ENCODE results near the gene OOSP2.
"Not testable (repeated sequence)": the region's sequence is repeated elsewhere in the genome, so short reads cannot be mapped to it uniquely, and the experiment has no call there.

The OOSP2 gene

GRCh38 chr11:60040109-60040508, at the start of gene OOSP2:
TSS of gene OOSP2 (plus strand) at chr11:60040409. CDS start at chr11:60040460, 51 bp downstream.
- DNase-seq = no peak

DNA sequence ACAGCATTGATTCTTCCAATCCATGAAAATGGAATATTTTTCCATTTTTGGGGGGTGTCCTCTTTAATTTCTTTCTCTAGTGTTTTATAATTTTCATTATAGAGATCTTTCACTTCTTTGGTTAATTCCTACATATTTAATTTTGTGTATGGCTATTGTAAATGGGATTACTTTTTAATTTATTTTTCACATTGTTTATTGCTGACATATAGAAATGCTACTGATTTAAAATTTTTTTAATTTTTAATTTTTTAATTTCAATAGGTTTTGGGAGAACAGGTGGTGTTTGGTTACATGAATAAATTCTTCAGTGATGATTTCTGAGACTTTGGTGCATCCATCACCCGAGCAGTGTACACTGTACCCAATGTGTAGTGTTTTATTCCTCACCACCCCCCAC, 49.8 kb upstream of the OOSP2 start:
- DNase-seq = no peak

GRCh38 chr11:59992425-59992824, 47.8 kb upstream of the OOSP2 start:
- no peak for DNase-seq

DNA sequence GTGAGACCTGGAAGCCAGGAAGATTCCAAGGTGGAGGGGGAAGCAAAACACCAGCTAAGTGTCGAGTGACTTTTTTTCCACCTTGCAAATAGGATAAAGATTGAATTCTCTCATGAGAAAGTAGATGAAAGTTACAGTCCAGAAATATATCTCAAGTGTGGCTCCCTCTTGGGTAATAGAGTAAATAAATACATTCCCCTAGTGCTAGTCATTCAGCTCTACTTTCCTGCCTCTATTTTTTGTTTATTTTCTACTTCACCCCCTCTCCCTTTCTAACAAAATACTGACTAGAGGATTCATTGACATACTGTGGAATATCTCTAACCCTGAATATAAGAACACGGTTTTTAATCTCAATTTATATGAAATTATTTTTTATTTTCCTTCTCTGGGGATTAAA, 42.4 kb upstream of the OOSP2 start:
- DNase-seq = no peak

DNA sequence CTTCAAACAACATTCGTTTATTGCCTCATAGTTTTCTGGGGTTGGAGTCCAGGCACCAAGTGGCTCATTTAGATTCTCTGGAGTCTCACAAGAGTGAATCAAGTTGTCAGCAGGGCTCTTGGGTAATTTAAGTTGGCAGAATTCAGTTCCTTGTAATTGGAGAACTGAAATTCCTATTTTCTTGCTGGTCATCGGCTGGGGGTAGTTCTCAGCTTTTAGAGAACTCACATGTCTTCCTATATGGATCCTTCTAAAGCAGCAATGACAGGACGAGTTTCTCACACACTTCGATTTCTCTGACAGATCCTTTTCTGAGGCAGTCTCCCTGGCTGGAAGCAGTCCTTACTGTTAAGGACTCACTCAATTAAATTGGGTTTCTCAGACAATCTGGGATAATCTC, 40.5 kb upstream of the OOSP2 start:
- no peak for DNase-seq

- no peak for DNase-seq
Observed at GRCh38 chr11:60003729-60004128, 36.5 kb upstream of the OOSP2 start.

DNA sequence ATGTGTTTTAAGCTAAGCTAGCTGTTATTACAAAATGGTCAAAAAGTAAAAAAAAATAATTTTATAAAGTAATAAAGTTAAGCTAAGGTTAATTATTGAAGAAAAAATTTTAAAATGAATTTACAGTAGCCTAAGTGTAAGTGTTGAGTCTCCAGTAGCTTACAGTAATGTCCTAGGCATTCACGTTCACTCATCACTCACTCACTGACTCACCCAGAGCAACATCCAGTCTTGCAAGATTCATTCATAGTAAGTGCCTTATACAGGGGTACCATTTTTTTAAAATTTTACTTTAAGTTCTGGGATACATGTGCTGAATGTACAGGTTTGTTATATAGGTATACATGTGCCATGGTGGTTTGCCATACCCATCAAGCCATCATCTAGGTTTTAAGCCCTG, 34.8 kb upstream of the OOSP2 start:
- DNase-seq = no peak

DNA sequence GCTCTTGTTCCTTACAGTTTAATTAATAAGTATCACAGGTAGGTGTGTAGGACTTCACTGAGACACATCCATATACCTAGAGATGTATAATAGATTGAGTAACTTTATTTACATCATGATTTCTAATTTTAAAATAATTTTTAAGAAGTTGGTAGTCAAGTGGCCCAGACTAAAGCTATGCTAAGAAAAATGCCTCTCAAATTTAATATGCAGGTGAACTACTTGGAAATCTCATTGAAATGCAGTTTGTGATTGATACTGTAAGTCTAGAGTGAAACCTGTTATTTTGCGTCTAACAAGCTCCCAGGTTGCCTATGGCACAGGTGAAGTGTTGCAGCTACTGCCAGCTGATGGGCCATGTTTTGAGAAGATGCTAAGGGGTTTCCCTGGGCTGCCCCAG, 23.3 kb upstream of the OOSP2 start, which contains the start of gene OOSP4B:
Gene OOSP4B (plus strand): TSS at position 301 of the 400 bp plus-strand sequence.
- no peak for DNase-seq

- no peak for DNase-seq
Observed at GRCh38 chr11:60018058-60018457, 22.2 kb upstream of the OOSP2 start.

DNA sequence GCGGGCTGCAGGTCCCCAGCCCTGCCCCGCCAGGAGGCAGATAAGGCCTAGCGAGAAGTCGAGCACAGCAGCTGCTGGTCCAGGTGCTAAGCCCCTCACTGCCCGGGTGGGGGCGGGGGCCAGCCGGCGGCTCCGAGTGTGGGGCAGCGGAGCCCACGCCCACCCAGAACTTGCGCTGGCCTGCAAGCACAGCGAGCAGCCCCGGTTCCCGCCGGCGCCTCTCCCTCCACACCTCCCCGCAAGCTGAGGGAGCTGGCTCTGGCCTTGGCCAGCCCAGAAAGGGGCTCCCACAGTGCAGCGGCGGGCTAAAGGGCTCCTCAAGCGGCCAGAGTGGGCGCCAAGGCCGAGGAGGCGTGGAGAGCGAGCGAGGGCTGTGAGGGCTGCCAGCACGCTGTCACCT, 19.8 kb upstream of the OOSP2 start:
- DNase-seq = not testable (repeated sequence)

- no peak for DNase-seq
Observed at GRCh38 chr11:60029015-60029632, 11.1 kb upstream of the OOSP2 start.

GRCh38 chr11:60050422-60050821, 10.2 kb downstream of the OOSP2 start:
- DNase-seq = not testable (repeated sequence)

DNA sequence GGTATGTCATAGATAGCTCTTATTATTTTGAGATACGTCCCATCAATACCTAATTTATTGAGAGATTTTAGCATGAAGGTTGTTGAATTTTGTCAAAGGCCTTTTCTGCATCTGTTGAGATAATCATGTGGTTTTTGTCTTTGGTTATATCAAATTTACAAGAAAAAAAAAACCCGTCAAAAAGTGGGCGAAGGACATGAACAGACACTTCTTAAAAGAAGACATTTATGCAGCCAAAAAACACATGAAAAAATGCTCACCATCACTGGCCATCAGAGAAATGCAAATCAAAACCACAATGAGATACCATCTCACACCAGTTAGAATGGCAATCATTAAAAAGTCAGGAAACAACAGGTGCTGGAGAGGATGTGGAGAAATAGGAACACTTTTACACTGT, 10.6 kb downstream of the OOSP2 start:
- DNase-seq = not testable (repeated sequence)

GRCh38 chr11:60056349-60056969, 16.2 kb downstream of the OOSP2 start, which contains the start of gene MS4A3:
TSS of gene MS4A3 (plus strand) at chr11:60056665. CDS start at chr11:60061161, 4,496 bp downstream.
- no peak for DNase-seq

DNA sequence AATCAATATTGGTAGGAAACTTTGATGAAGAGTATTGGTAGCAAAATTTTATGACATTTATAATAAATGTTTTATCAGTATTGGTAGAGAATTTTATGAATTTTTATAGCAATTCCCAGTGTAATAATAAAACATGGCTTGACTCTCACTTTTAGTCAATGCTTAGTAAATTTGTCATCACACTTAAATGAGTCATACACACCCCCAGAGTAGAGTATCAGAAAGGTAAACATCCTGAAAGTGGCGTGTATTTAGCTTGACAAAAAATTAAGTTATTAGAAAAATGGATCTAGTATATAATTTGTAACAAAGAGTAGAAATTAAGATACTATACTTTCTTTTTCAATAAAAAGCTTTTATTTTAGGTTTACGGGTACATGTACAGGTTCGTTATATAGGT, 18.8 kb downstream of the OOSP2 start:
- DNase-seq = no peak

DNA sequence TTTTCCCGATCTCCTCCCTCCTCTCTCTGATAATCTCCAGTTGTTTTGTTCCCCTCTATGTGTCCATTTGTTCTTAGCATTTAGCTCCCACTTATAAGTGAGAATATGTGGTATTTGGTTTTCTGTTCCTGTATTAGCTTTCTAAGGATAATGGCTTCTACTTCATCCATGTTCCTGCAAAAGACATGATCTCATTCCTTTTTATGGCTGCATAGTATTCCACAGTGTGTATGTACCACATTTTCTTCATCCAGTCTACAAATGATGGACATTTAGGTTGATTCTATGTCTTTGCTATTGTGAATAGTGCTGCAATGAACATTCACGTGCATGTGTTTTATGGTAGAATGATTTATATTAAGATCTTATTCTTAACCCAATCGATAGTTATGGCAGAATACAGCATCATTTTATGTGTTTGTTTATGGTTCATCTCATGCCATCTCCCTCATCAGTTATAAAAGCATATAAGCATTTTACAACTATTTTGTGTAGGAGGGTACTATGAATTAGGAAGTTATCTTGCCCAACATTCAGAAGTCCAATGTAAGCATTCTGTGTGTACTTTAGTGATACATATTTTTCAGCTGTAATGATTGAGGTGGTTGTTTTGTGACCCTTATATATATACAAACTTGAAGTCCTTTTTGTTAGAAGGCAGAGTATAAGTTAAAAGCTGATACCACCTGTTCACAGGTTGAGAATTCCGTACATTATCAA, 19.5 kb downstream of the OOSP2 start:
- no peak for DNase-seq

DNA sequence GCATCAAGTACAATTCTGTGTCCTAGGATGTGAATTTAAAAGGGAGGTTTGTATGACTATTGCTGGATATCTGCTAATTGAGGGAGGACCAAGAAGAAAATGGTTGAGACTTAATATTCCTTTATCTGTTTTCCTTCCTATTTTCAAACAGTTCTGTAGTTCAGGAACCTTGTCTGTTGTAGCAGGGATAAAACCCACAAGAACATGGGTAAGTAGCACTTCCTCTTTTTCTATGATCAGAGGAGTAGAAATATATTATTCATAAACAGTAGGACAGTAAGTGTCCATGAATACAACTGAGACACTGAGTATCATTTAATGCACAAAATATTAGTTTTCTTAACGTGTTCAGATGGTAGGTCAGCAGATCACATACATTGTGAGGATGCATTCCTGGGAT, 23.9 kb downstream of the OOSP2 start:
- no peak for DNase-seq

DNA sequence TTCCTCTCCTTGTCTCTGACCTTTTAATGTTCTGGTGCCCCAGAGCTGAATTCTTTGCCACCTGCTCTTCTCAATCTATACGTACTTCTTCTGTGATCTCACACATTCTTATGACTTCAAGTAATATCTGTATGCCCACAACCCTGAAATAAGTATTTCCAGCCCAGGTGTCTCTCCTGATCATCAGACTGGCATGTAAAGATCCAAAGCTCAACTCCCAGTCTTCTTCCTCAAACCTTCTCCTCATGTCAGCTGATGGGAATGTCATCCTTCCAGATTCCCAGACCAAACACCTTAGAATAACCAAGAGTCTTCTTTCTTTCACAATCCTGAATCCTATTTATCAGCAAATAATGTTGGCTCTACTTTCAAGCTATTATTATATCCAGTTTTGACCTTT, 25.6 kb downstream of the OOSP2 start:
- DNase-seq = no peak

DNA sequence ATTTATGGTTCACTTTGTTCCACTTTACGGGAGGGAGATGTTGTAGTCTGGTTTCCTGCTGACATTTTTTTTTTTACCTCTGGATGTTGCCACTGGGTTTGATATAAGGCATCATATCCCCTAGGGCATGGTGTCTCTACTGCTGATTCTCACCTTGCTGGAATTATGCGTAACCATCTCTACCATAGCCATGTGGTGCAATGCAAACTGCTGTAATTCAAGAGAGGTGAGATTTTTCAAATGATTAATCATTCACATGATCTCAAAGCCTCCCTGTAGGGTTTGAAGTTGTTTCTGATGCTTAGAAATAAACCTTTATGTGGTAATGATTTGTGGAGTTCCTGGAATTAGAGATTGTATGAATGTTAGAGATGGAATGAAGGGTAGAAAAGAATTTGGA, 29.2 kb downstream of the OOSP2 start:
- no peak for DNase-seq

DNA sequence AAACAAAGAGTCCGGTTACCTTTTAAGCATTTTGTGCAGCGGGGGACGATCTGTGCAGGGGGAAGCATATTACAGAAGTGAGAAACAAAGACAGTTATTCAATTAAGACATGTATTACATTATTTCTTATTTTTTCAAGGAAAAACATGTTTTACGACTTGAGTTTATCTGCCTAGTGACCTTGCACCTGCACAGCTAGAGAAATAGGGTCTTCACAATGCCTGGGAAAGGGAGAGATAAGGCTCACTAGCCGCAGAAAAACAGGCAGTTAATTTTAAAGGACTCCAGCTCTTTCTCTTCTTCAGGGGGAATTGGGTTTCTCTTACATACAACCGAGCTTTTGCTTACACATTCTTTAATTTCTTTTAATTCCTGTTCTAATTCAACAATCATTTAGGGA, 31.4 kb downstream of the OOSP2 start:
- DNase-seq = not testable (repeated sequence)

- no peak for DNase-seq
Observed at GRCh38 chr11:60077216-60077817, 37.1 kb downstream of the OOSP2 start.

GRCh38 chr11:60077981-60078380, 37.8 kb downstream of the OOSP2 start:
- no peak for DNase-seq

DNA sequence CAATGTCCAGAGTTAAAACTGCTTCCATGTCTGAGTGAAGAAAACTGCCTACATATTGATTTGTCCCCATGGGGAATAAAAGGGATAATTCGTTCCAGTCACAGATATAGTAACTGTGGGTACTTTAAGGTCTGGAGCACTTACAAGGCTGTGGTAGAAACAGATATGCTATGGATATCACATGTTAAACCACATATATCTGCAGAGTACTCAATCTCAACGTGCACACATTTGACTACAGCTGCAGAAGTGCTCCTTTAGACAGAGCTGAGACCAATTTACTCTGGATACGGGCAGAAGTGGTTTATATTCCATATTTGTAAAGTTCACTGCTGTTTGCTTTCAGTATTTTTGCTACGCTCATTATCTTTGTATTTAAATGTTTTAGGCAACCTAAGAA, 38.5 kb downstream of the OOSP2 start:
- DNase-seq = no peak

DNA sequence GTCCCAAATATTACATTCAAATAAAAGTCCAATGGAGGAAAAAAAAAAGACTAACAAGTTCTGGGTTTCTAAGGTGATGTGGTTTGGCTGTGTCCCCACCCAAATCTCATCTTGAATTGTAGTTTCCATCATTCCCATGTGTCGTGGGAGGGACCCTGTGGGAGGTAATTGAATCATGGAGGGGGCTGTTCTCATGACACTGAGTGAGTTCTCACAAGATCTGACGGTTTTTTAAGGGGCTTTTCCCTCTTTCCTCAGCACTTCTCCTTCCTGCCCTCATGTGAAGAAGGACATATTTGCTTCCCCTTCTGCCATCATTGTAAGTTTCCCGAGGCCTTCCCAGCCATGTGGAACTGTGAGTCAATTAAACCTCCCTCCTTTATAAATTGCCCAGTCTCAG, 40.3 kb downstream of the OOSP2 start:
- no peak for DNase-seq
